Lower leg skin (tissue), 3 donors: ENCODE measurements around the gene P4HA1.
"Not testable (repeated sequence)": the region's sequence is repeated elsewhere in the genome, so short reads cannot be mapped to it uniquely, and the experiment has no call there.

Source experiments
- CTCF ChIP-seq, 3 donors: fragments of 450-650 bp; IDR thresholded peaks; one replicate each; pipeline ENCODE4 v1.5.1; 2016; ENCODE audit warnings: antibody characterized with exemption in 3 of 3, mild to moderate bottlenecking in 3 of 3, moderate library complexity in 2 of 3
- POLR2A ChIP-seq, 2 donors: fragments of 450-650 bp; IDR thresholded peaks; one replicate each; pipeline ENCODE4 v1.6.1; 2016 to 2017; ENCODE audit warnings: antibody characterized with exemption in 2 of 2, mild to moderate bottlenecking in 1 of 2, moderate library complexity in 1 of 2

- TF ChIP-seq CTCF, POLR2A (IDR thresholded peaks at IDR 0.05): not testable (repeated sequence)
Observed at GRCh38 chr10:73112032-73112431, 15.4 kb upstream of the P4HA1 start.
